Tibial artery (tissue), 4 donors: ENCODE measurements around the gene ENTPD8.
A peak's percentile ranks its signal among the peaks of the same experiment; 100 is the strongest.

Experiments used
- DNase-seq, 2 donors: peaks; one replicate each; pipeline ENCODE4 v3.0.0-alpha.2; 2019
- H3K27ac ChIP-seq, 2 donors: fragments of 200-600 bp; sonication (generic) in 1 of 2; 1 replicate in 1 of 2; 2 replicates in 1 of 2; pipeline ENCODE4 v1.5.1; 2018 to 2019; ENCODE audit warnings: mild to moderate bottlenecking in 1 of 2
- H3K27me3 ChIP-seq, 2 donors: fragments of 200-600 bp; sonication (generic) in 1 of 2; one replicate each; pipeline versions ENCODE4 v1.5.1 to v1.6.0; 2016 to 2019
- H3K36me3 ChIP-seq, 3 donors: fragments of 200-600 bp; sonication (generic) in 2 of 3; one replicate each; pipeline ENCODE4 v1.5.1; 2016 to 2019; ENCODE audit warnings: mild to moderate bottlenecking in 2 of 3
- H3K4me1 ChIP-seq, 4 donors: fragments of 200-600 bp; sonication (generic) in 2 of 4; 1 replicate in 3 of 4; 2 replicates in 1 of 4; pipeline ENCODE4 v1.5.1; 2016 to 2019
- H3K4me3 ChIP-seq, 2 donors: fragments of 200-600 bp; sonication (generic) in 1 of 2; 1 replicate in 1 of 2; 2 replicates in 1 of 2; pipeline ENCODE4 v1.5.1; 2018 to 2019; ENCODE audit warnings: mild to moderate bottlenecking in 2 of 2
- H3K9me3 ChIP-seq, 3 donors: fragments of 200-600 bp; sonication (generic) in 1 of 3; one replicate each; pipeline ENCODE4 v1.5.1; 2016 to 2019
- CTCF ChIP-seq, 2 experiments: fragments of 200-600 bp in 1 of 2; fragments of 450-650 bp in 1 of 2; IDR thresholded peaks; one replicate each; pipeline ENCODE4 v1.5.1; 2017 to 2019; ENCODE audit warnings: antibody characterized with exemption in 2 of 2, mild to moderate bottlenecking in 1 of 2, moderate library complexity in 1 of 2
- intact Hi-C: fragments of 100-400 bp; cut with DNase I; formaldehyde crosslinking; loops from one replicate; pipeline ENCODE4 v1.15.0; 2023; ENCODE audit warnings: low total_unique reads

The ENTPD8 gene

GRCh38 chr9:137480686-137481683 lies 39.8 kb upstream of the ENTPD8 start:
- no peak for TF ChIP-seq CTCF (IDR thresholded peaks at IDR 0.05)
- Histone ChIP-seq H3K27ac (no peak overlapping the region), H3K36me3 (peaks cover 1 to 42% (median 6%) of the 10 kb centered on the region in 3 donors), H3K4me3 (no peak overlapping the region), H3K27me3 (no peaks in the 10 kb centered on the region), H3K4me1 (peaks cover 0 to 13% (median 2%) of the 10 kb centered on the region in 4 donors), H3K9me3 (peaks cover 0 to 1% (median 0%) of the 10 kb centered on the region in 3 donors)
- peak in 1 of 2 donors; percentile 59 for DNase-seq
- intact Hi-C loops, result no loop called here

- intact Hi-C loops, result no loop called here
- Histone ChIP-seq H3K9me3 (peaks cover 0 to 10% (median 6%) of the 10 kb centered on the region in 3 donors), H3K4me1 (peaks cover 0 to 13% (median 2%) of the 10 kb centered on the region in 4 donors), H3K36me3 (peaks cover 10 to 51% (median 15%) of the 10 kb centered on the region in 3 donors), H3K27me3 (no peaks in the 10 kb centered on the region), H3K27ac (no peak overlapping the region), H3K4me3 (no peak overlapping the region)
- no peak for TF ChIP-seq CTCF (IDR thresholded peaks at IDR 0.05)
- peak in 1 of 2 donors; percentile 59 for DNase-seq
Observed at GRCh38 chr9:137479892-137480685, 38.9 kb upstream of the ENTPD8 start.

DNA sequence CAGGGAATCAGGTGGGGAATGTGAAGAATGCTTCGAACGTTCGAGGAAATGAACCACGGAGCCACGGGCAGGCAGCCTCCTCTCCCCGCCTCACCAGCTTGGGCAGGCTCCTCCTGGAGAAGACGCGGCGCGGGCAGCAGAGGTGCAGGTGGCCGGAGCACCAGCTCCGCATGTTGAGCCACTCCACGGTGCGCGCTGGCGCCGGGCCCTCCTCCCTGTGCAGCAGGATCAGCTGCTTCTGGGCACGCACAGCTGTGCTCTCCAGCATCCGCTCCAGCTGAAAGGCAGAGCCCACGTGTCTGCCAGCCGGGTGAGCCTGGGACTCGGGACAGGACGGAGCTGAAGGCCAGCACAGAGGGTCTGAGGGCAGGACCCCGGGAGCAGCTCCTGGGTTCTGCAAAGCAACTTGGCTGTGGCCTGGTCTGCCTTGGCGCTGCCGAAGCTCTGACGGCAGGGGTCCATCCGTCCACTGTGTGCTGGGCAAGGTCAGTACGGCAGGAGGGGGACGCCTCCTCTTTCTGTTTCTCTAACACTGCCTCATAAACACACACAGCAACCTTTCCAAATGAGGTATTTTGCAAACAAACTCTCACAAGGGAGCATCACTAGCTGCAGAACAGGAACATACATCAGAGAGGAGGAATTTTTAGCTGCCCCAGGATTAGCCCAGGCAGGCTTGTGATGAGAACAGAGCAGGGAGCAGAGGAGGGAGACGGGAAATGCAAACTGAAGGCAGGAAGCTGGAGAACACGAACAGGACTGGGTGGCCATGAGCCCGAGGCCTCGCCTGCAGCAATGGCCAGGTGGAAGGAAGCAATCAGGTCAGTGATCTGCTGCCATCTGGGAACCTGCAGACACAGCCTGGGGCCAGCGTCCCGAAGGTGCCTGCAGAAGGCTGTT lies 38.1 kb upstream of the ENTPD8 start:
- peak in 1 of 2 donors; percentile 60 for DNase-seq
- H3K4me3 ChIP-seq, result no peak overlapping the region
- no peaks in the 10 kb centered on the region for H3K27me3 ChIP-seq
- no peak overlapping the region for H3K27ac ChIP-seq
- intact Hi-C loops, result no loop called here
- H3K9me3 ChIP-seq, result peaks cover 0 to 12% (median 7%) of the 10 kb centered on the region in 3 donors
- TF ChIP-seq CTCF (IDR thresholded peaks at IDR 0.05), result no peak
- peaks cover 11 to 52% (median 17%) of the 10 kb centered on the region in 3 donors for H3K36me3 ChIP-seq
- peaks cover 0 to 13% (median 2%) of the 10 kb centered on the region in 4 donors for H3K4me1 ChIP-seq

DNA sequence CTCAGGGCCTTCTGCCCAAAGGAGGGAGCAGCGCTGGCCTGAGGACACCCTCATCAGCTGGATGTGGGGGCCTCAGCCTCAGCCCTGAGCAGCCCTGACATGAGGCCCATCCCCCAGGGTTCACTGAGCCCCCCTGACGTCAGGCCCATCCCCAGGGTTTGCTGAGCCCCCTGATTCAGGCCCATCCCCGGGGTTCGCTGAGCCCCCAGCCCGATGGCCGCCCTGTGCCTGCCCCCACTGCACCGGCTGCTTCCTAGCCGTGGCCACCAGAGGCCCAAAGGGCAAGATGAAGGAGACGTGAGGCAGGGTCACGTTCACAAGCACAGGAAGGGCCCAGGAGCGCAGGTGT lies 37.4 kb upstream of the ENTPD8 start:
- Histone ChIP-seq H3K27me3 (no peaks in the 10 kb centered on the region), H3K4me3 (no peak overlapping the region), H3K36me3 (peaks cover 11 to 52% (median 17%) of the 10 kb centered on the region in 3 donors), H3K9me3 (peaks cover 0 to 12% (median 7%) of the 10 kb centered on the region in 3 donors), H3K4me1 (peaks cover 0 to 13% (median 2%) of the 10 kb centered on the region in 4 donors), H3K27ac (no peak overlapping the region)
- no peak for TF ChIP-seq CTCF (IDR thresholded peaks at IDR 0.05)
- intact Hi-C loops, result no loop called here
- DNase-seq, result peak in 1 of 2 donors; percentile 48
